GM15510 (cell line): Measurements from ENCODE around the gene TBX4.

Experiments used
- POLR2A ChIP-seq: IDR thresholded peaks from 3 replicates; pipeline ENCODE4 v1.6.1; 2011; ENCODE audit warnings: borderline replicate concordance; ENCODE audit not compliant: insufficient read length; ENCODE audit errors: extremely low read depth

Gene TBX4

DNA sequence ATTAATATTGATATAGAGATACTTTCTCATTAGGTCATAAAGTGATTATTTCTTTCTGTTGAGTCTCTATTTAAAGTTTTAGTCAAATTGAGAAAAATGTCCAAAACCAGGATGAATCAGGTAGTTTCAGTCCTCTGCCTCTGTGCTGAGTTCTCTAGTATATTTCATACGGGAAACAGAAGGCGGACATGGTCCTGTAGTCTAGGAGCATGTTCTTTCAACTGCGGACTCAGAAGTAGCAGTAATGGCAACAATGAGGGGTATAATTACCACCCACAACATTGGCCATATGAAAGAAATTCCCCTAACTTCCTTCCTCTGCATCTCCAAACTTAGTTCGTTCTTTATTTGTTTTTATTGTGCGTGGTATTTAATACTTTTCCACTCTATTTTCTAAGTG is 50.1 kb downstream of the TBX4 start:
- TF ChIP-seq POLR2A = no peak

DNA sequence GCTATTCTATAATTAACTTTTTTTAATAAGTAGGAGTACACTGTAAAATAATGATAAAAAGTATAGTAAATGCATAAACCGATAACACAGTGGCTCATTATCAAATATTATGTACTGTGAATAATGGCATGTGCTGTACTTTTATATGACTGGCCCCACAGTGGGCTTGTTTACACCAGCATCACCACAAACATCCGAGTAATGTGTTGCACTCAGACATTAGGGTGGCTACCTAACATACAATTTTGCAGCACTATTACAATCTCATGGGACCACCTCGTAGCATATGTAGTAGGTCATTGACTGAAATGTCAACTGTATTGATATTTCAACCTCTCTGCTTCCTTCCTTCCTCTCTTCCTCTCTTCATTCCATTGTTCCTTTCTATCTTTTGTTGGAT is 51.7 kb downstream of the TBX4 start:
- TF ChIP-seq POLR2A = no peak

- no peak for TF ChIP-seq POLR2A
These were observed 52.5 kb downstream of the TBX4 start for GRCh38 chr17:61504697-61505096.

DNA sequence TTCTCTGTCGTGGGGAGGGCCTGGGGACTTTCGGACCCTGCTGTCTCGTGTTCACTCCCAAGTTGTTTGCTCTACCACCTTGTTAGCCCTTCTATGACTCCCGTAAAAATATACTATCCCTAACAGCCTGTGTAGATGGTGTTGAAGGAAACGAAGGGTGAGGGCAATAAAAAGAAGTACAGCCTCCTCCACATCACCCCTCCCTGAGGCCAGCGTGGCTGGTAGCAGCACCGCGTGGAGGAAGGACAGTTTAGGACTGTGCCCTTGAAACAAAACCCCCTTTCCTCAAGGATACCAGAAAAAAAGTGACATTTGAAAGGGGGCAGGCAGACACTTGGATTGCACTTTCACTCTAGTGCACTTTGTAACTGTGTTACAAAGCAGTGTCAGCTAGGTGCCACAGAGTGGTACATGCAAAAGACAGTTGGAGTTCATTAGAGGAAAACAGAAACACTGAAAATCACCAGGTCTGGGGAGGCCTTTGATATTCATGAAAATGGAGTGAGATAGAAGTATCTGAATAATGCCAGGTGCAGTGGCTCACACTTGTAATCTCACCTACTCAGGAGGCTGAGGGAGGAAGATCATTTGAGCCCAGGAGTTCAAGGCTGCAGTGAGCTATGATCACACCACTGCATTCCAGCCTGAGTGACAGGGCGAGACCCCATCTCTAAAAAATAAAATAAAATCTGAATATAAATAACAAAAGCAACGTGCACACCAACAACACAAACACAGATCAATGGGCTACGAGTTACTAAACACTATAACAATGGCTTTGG is 53.8 kb downstream of the TBX4 start:
- no peak for TF ChIP-seq POLR2A

GRCh38 chr17:61507383-61508066 is 55.3 kb downstream of the TBX4 start:
- no peak for TF ChIP-seq POLR2A

DNA sequence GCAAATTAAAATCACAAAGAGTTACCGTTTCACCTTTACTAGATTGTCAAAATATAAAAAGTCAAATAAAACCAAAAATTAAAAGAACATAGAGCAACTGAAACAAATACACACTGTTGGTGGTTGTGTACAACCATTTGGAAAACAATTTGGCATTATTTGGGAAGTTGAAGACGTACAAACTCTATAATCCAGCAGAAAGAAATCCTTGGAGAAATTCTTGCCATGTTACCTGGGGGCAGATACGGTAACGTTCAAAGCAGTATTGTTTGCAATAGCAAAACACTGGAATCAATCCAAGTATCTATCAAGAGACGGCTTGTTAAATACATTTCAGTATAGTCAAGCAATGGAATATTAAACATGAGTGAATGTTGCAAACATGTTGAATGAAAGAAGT is 56.7 kb downstream of the TBX4 start:
- TF ChIP-seq POLR2A = no peak

- TF ChIP-seq POLR2A = no peak
These were observed 58.0 kb downstream of the TBX4 start for GRCh38 chr17:61510237-61510636.

GRCh38 chr17:61510991-61511390 is 58.8 kb downstream of the TBX4 start:
- no peak for TF ChIP-seq POLR2A

DNA sequence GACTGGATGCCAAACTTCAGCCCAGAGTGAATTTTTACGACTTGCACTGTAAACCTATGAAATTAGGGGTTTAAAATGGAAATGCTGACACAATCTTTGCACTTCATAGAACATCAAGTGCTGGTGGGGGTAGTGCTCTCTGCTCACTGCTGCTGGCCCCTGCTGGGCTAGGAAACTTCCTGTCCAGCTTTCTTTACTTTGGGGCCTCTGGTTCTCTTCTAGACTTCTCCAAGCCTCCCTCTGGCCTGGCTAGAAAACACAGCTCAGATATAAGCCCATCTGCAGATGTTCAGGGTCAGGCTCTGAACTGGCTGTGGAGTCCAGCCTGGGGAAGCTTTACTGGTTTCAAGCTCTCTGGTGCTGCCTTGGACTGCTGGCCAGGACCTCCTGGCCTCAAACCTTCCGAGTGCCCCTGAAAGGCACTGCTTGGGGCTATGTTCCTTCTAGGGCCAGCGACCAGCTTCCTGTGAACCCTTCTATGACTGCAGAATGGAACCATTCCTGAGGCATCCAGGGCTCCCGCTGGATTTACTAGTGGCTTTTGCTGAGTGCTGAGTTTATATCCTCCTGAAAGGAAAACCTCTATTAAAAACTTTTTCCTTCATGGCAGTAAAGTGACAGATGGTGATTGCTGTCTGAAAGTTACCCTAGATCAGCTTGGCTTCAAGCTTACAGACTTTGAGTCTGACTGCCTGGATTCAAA is 59.4 kb downstream of the TBX4 start:
- TF ChIP-seq POLR2A = no peak

DNA sequence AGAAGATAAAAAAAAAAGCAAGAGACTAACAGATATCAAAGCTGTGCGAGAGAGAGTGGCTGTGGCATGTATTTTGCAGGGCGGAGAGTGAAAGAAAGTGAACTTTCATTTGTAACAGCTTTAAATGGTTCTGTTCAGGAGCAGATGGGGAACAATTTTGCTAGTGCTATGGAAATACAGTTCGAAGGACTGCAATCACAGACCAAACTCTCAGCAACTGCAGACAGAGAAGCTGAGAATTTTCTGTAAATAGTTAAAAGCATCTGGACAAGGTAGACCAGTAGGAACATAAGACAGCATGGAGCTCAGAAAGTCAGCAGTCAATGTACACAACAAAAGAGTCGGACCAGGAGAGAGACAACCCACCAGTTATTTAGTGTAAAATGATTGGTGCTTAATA is 62.3 kb downstream of the TBX4 start:
- no peak for TF ChIP-seq POLR2A

DNA sequence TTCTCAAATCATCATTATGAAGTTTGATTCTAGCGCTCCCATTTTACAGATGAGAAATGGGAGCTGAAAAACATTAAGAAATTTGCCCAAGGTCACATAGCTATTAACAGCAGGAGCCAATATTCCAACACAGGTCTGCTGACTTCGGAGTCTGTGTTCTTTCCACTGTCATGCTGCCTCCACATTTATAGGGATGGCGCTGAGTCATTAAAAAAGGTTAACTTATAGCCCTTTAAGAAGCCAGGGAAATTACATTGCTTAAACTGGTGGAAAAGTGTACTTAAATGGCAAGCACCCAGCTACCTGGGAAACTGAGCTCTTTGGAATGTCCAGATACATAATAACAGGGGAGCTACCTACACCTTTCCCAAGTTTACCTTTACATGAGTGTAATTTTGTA is 65.0 kb downstream of the TBX4 start:
- TF ChIP-seq POLR2A = no peak

- TF ChIP-seq POLR2A = no peak
These were observed 65.8 kb downstream of the TBX4 start for GRCh38 chr17:61517843-61518606.

DNA sequence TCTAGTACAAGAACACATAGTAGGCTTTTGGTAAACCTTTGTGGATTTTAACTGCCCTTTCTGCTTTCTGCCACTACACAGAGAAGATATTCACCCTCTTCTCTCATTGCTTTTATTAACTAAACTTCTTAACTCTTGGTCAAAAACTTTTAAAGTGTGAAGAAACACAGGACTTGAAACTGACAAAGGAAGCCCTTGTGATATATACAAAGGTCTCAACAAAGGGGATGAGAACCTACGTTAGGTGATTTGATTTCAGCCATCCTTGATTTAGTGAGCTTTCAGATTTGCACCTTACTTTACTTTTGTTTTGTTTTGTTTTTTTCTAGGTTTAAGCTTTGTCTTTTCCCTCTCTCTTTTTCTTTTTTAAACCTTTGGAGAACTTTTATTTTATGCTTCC is 66.9 kb downstream of the TBX4 start:
- no peak for TF ChIP-seq POLR2A

GRCh38 chr17:61519754-61520440 is 67.7 kb downstream of the TBX4 start:
- no peak for TF ChIP-seq POLR2A
